ENCODE results near the gene KLF3.

GRCh38 chr4:38688676-38689355 is 24.8 kb downstream of the KLF3 start:
- TF ChIP-seq, protein P1, sequence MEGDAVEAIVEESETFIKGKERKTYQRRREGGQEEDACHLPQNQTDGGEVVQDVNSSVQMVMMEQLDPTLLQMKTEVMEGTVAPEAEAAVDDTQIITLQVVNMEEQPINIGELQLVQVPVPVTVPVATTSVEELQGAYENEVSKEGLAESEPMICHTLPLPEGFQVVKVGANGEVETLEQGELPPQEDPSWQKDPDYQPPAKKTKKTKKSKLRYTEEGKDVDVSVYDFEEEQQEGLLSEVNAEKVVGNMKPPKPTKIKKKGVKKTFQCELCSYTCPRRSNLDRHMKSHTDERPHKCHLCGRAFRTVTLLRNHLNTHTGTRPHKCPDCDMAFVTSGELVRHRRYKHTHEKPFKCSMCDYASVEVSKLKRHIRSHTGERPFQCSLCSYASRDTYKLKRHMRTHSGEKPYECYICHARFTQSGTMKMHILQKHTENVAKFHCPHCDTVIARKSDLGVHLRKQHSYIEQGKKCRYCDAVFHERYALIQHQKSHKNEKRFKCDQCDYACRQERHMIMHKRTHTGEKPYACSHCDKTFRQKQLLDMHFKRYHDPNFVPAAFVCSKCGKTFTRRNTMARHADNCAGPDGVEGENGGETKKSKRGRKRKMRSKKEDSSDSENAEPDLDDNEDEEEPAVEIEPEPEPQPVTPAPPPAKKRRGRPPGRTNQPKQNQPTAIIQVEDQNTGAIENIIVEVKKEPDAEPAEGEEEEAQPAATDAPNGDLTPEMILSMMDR (IDR thresholded peaks at IDR 0.05; ENCODE audit: insufficient read depth, low read depth, low read length) = no peak
- TF ChIP-seq EZH2 (IDR thresholded peaks at IDR 0.05; ENCODE audit: insufficient read depth, low read length) = no peak

All from astrocyte (in vitro differentiated cells and primary cell).